Tongue (tissue), 3 donors: ENCODE measurements around the gene CKS1B. TPM values are rescaled to one million over a fixed set of nuclear protein-coding genes. Genes with fewer than 3 reads are reported as not detected.
A peak's percentile ranks its signal among the peaks of the same experiment; 100 is the strongest.

Experiments used
- DNase-seq: peaks from one replicate; pipeline ENCODE4 v3.0.0-alpha.2; 2015
- small RNA-seq: library from RNA; depleted of rRNA; stranded (forward); fragments of <200 nt; gene quantifications from one replicate; pipeline ENCODE3, GENCODE V24; 2014; ENCODE audit warnings: low replicate concordance
- total RNA-seq: library from RNA; depleted of rRNA; stranded (reverse); fragments of >200 nt; gene quantifications from one replicate; pipeline ENCODE4 v1.2.3, GENCODE V29; 2014

Gene CKS1B
- total RNA-seq, 1 donor from 2014 or later, result 35.2 TPM

- no peak for DNase-seq
These were observed 41.2 kb downstream of the CKS1B start for GRCh38 chr1:155015527-155016230.

- DNase-seq, result no peak
These were observed 41.9 kb downstream of the CKS1B start for GRCh38 chr1:155016231-155016831.

GRCh38 chr1:155017041-155017945 lies 42.8 kb downstream of the CKS1B start:
- peak; percentile 93 for DNase-seq

- no peak for DNase-seq
These were observed 43.5 kb downstream of the CKS1B start for GRCh38 chr1:155017946-155018316.

DNA sequence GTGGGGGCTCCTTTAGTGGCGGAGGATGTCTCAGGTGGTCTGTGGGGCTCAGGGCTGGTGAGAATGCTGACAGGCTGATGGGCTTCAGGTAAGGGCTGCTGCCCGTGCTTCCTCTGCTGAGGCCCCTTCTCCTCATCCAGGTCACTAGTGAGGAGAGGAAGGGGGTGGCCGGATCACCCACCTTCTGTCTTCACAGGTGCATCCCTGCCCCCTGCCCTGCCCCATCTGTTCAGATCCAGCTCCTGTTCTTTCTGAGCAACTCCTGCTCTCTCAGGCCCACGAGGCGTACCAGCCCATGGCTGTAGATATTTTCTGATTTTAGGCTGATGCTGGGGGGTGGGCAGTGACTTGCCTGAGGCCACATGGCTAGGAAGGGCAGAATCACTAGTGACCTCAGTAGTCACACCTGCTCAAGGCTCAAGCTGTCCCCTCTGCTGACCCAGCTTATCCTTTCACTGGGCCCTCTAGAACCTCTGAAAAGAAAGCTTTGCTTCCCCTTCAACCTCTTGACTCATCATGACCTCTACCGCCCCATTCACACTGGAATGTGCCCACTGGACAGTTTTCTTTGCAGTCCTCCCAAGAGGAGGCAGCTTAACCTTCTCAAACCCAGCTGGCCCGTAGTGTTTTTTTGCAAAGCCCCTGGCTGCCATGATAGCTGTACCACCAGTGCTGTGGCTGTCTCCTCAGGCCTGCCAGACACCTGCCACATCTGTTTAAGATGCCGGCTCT lies 44.3 kb downstream of the CKS1B start:
- DNase-seq, result no peak

DNA sequence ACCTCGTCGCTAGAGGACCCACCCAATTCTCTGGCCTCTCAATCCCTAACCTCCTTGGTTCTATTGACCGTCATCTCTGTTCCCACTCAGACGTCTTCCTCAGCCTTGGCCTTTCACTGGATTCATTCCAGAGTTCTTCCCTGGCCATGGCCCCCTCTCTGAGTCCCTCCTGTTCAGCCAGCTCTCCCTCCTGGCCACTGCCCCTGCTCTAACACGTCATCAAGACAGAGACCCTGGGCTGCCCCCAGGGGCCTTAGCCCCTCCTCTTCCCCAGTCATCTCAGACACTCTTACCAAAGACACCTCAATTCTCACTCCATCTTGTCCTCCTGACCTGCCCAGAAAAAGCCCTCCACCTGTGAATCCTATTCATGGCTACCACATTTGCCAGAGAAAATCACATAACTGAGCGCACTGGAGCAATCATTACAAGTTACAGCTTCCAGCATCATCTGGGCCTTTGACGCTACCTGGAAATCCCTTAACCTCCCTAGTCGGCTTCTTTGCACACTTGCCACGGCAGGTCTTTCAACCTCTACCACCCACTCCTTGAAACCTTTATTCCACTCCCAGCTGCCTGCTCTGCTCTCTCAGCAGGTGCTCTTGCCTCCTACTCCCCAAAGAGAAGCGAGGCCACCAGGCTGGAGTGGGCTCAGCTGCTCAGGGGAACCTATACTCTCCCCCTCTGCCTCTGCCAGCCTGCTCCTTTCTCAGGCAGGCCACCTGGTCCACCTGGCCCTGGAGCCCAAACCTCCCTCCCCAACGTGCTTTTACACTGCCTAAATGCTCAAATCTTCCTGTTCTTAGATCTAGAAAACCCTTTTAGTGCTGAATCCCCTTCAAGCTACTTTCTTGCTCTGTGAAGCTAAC lies 45.1 kb downstream of the CKS1B start:
- no peak for DNase-seq

- no peak for DNase-seq
These were observed 47.9 kb downstream of the CKS1B start for GRCh38 chr1:155022136-155022926.

GRCh38 chr1:155022927-155023236 lies 48.4 kb downstream of the CKS1B start:
- no peak for DNase-seq

DNA sequence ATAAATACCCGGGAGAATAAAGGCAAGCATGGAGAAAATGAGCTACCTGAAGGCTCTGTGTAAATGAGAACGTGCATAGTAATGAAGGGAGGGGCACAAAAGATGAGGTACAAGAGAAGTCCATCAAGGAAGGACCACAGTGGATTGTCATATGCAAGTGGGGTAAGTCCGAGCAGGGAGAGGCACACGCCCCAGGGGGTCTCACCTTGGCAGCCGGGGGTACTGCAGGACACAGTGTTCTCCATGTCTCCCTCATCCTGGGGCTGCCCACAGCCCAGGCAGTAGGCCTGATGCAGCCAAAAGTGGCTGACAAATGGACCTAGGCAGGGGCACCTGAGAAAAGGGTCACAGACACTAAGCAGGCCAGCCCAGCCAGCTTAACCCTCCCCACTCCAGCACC lies 49.1 kb downstream of the CKS1B start:
- no peak for DNase-seq

- no peak for DNase-seq
These were observed 49.8 kb downstream of the CKS1B start for GRCh38 chr1:155024315-155024714.

DNA sequence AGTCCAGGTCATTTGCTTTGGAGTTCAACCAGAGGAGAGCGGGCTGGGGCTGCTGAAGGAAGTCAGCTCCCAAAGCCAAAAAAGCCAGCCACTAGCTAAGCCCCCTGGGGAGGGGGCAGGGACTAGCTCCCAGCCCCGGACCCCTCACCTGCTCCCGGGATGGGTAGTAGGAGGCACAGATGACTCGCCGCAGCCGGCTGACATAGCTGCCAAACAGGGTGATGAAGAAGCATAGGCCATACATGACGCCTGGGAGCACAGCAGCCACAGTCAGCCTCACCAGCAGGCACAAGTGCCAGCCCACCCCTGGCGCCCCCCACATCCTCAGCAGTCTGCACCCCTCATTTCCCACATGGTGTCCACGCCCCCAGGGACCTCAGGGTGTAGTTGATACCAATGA lies 51.7 kb downstream of the CKS1B start:
- DNase-seq, result no peak

DNA sequence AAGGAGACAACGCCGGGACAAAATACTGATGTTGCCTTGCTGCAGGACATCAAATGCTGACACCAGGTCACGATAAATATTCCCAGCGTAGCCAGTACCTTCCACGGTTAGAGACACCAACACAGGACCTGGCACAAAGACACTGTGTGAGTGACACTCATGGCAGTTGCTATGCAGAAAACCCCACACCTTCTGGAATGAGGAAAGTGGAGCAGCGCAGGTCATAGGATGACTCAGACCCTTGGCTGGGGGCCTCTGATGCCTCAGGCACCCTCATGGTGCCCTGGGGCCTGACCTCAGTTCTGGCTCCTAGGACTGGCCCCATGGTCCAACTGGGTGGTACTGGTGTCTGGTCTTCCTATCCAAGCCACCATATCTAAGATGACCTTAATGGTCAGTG lies 52.1 kb downstream of the CKS1B start:
- no peak for DNase-seq

Small RNA genes lying within 50 kb of the gene (small RNA-seq; reads per million reads assigned to genes)
- gene MIR4258, result not detected
- gene RF00017, result not detected

Other genes with a start within 250 kb of the CKS1B start
- gene KCNN3, start 104.4 kb upstream of the CKS1B start, total RNA-seq, result 10.8 TPM
- 15.7 TPM for gene PMVK, start 38.0 kb upstream of the CKS1B start, total RNA-seq
- 222 TPM for gene PBXIP1, start 18.6 kb upstream of the CKS1B start, total RNA-seq
- gene PYGO2, start 12.9 kb upstream of the CKS1B start, total RNA-seq, result 18.1 TPM
- 67.9 TPM for gene SHC1, start 3.9 kb upstream of the CKS1B start, total RNA-seq
- 17.0 TPM for gene FLAD1, start 8.7 kb downstream of the CKS1B start, total RNA-seq
- not detected for gene LENEP, start 18.9 kb downstream of the CKS1B start, total RNA-seq
- gene ZBTB7B, start 28.1 kb downstream of the CKS1B start, total RNA-seq, result 24.9 TPM
- gene DCST2, start 59.1 kb downstream of the CKS1B start, total RNA-seq, result 0.41 TPM
- gene DCST1, start 59.1 kb downstream of the CKS1B start, total RNA-seq, result not detected
- gene ADAM15, start 76.6 kb downstream of the CKS1B start, total RNA-seq, result 62.6 TPM
- 5.0 TPM for gene EFNA4, start 89.1 kb downstream of the CKS1B start, total RNA-seq
- gene EFNA3, start 104.2 kb downstream of the CKS1B start, total RNA-seq, result 0.92 TPM
- 25.4 TPM for gene EFNA1, start 153.2 kb downstream of the CKS1B start, total RNA-seq
- 11.5 TPM for gene SLC50A1, start 161.2 kb downstream of the CKS1B start, total RNA-seq
- gene DPM3, start 165.8 kb downstream of the CKS1B start, total RNA-seq, result 20.4 TPM
- 29.6 TPM for gene KRTCAP2, start 198.6 kb downstream of the CKS1B start, total RNA-seq
- gene TRIM46, start 199.2 kb downstream of the CKS1B start, total RNA-seq, result 0.72 TPM
- gene THBS3, start 233.2 kb downstream of the CKS1B start, total RNA-seq, result 61.0 TPM
- 26.2 TPM for gene MTX1, start 234.0 kb downstream of the CKS1B start, total RNA-seq